ENCODE measurements around the gene PCDH8. TPM values are rescaled to one million over a fixed set of nuclear protein-coding genes. Genes with fewer than 3 reads are reported as not detected.

The PCDH8 gene
- total and polyA plus RNA-seq, 2 of the 13 experiments (the other 11 are each of a cell fraction or from before 2014, with no cell fraction given) = not detected

GRCh38 chr13:52844836-52845235 lies 3.6 kb downstream of the PCDH8 start:
- POLR2A ChIA-PET = no interaction called here
- Histone ChIP-seq H3K9me3 (ENCODE audit: low read length) (no peaks in the 10 kb centered on the region), H3K27ac (ENCODE audit: extremely low read length, insufficient read depth, low read length) (no peak overlapping the region), H3K4me1 (ENCODE audit: insufficient read depth, low read length) (peaks cover 12% of the 10 kb centered on the region), H3K36me3 (replicated peaks in 1 of 2; ENCODE audit: control insufficient read depth in 1 of 2, insufficient read depth in 2 of 2, low read length in 2 of 2) (no peaks in the 10 kb centered on the region), H4K20me1 (ENCODE audit: insufficient read depth, low read length) (no peaks in the 10 kb centered on the region), H3K4me3 (replicated peaks in 1 of 3; ENCODE audit: insufficient read depth in 1 of 3, low read depth in 2 of 3, low read length in 3 of 3) (no peak overlapping the region), H3K9ac (ENCODE audit: insufficient read depth, low read depth, low read length) (no peak overlapping the region), H2AFZ (ENCODE audit: low read length) (no peak overlapping the region), H3K4me2 (ENCODE audit: low read depth, low read length) (no peak overlapping the region), H3K79me2 (ENCODE audit: insufficient read depth, low read length) (no peaks in the 10 kb centered on the region), H3K27me3 (ENCODE audit: control insufficient read depth in 1 of 2, insufficient read depth in 2 of 2, low read length in 2 of 2) (no peaks in the 10 kb centered on the region)
- CTCF ChIA-PET (ENCODE audit: low intra/inter-chr PET ratio, low total read pairs) = no interaction called here
- no peak for FAIRE-seq
- no peak for ATAC-seq
- BruUV-seq (replicated peaks) = no TSS peak
- in situ Hi-C loops (cut with HindIII; ENCODE audit: extremely low pct_ligation_motif_present, low pct_unique_long_range_greater_than_20kb) (no loop called here), intact Hi-C loops (cut with micrococcal nuclease; ENCODE audit: unreplicated experiment) (no loop called here)
- DNase-seq (ENCODE audit: low spot score) = no peak
- WGBS (ENCODE audit: low lambda C conversion rate) = 66% methylated on average over 11 of the region's 11 CpGs
- TF ChIP-seq TEF (CRISPR knock-in tag; IDR thresholded peaks at IDR 0.05) (no peak), MAF1 (CRISPR knock-in tag; IDR thresholded peaks at IDR 0.05; ENCODE audit: borderline replicate concordance) (no peak), SKI (IDR thresholded peaks at IDR 0.05; ENCODE audit: partially characterized antibody) (no peak), MTF1 (CRISPR knock-in tag; IDR thresholded peaks at IDR 0.05) (no peak), NR1H2 (CRISPR knock-in tag; IDR thresholded peaks at IDR 0.05; ENCODE audit: borderline replicate concordance, low read depth) (no peak), ELF4 (CRISPR knock-in tag; IDR thresholded peaks at IDR 0.05; ENCODE audit: borderline replicate concordance) (no peak), PLSCR1 (CRISPR knock-in tag; IDR thresholded peaks at IDR 0.05; ENCODE audit: borderline replicate concordance) (no peak), KLF6 (CRISPR knock-in tag; IDR thresholded peaks at IDR 0.05) (no peak), EZH2 (conservative IDR thresholded peaks at IDR 0.05; ENCODE audit: low read depth, low read length) (no peak), RFX1 (IDR thresholded peaks at IDR 0.05) (no peak), ZXDC (CRISPR knock-in tag; IDR thresholded peaks at IDR 0.05) (no peak), KAT8 (CRISPR knock-in tag; IDR thresholded peaks at IDR 0.05) (no peak), DMTF1 (CRISPR knock-in tag; IDR thresholded peaks at IDR 0.05) (no peak), TFE3 (CRISPR knock-in tag; IDR thresholded peaks at IDR 0.05) (no peak)
